IMR-90 (cell line): ENCODE results near the gene CCDC146. TPM values are rescaled to one million over a fixed set of nuclear protein-coding genes. Genes with fewer than 3 reads are reported as not detected.

Source experiments
- ATAC-seq: fragments of 200-7000 bp; cut with Tn5 transposase; 2 replicates; pipeline ENCODE4 v1.9.1; 2020; ENCODE audit warnings: low read depth, mild to moderate bottlenecking, moderate library complexity
- BruUV-seq: library from RNA; stranded (reverse); fragments of 400-500 nt; replicated peaks from 2 replicates; lab custom pipeline; 2021; lab: Mats Ljungman, UMichigan
- CTCF ChIA-PET: fragments of 300-600 bp; formaldehyde crosslinking; extraction: SDS; loops from one replicate; lab custom pipeline; 2021; ENCODE audit warnings: antibody characterized with exemption; lab: Yijun Ruan, JAX
- POLR2A ChIA-PET: fragments of 300-600 bp; sonication (Branson Sonifier 250); formaldehyde crosslinking; loops from one replicate; lab custom pipeline; 2022; ENCODE audit warnings: antibody characterized with exemption; ENCODE audit not compliant: unreplicated experiment; lab: Charles Lee
- DNase-seq: peaks from one replicate; pipeline ENCODE4 v3.0.0; 2013
- H2AFZ ChIP-seq: replicated peaks from 2 replicates; pipeline ENCODE3; 2013; ENCODE audit warnings: low read length, mild to moderate bottlenecking; ENCODE audit not compliant: poor library complexity
- H2AK5ac ChIP-seq: 2 replicates; pipeline ENCODE4 v1.6.1; 2013; ENCODE audit warnings: low read depth, low read length, inconsistent platforms
- H2AK9ac ChIP-seq: replicated peaks from 2 replicates; pipeline ENCODE3; 2013; ENCODE audit warnings: mild to moderate bottlenecking, low read depth, low read length, moderate library complexity; ENCODE audit not compliant: poor library complexity
- H2BK120ac ChIP-seq: 2 replicates; pipeline ENCODE4 v1.6.1; 2013; ENCODE audit warnings: low read depth, low read length, inconsistent platforms
- H2BK15ac ChIP-seq: 3 replicates; pipeline ENCODE4 v1.6.1; 2013; ENCODE audit warnings: low read depth, low read length, inconsistent platforms
- H2BK20ac ChIP-seq: 2 replicates; pipeline ENCODE4 v1.6.1; 2013; ENCODE audit warnings: low read depth, mild to moderate bottlenecking, inconsistent platforms, low read length, moderate library complexity
- H2BK5ac ChIP-seq: 2 replicates; pipeline ENCODE4 v1.6.1; 2013; ENCODE audit warnings: mild to moderate bottlenecking, low read depth, low read length, inconsistent platforms; ENCODE audit not compliant: poor library complexity, severe bottlenecking
- H3K14ac ChIP-seq: replicated peaks from 2 replicates; pipeline ENCODE4 v1.6.1; 2013; ENCODE audit warnings: low read depth, low read length, inconsistent platforms
- H3K18ac ChIP-seq: 2 replicates; pipeline ENCODE4 v1.6.1; 2013; ENCODE audit warnings: low read depth, low read length, control low read depth
- H3K23ac ChIP-seq: 2 replicates; pipeline ENCODE4 v1.6.1; 2013; ENCODE audit warnings: low read depth, low read length, inconsistent platforms
- H3K27ac ChIP-seq: 2 replicates; pipeline ENCODE4 v1.5.1; 2013; ENCODE audit warnings: mild to moderate bottlenecking, control low read depth, low read length; ENCODE audit not compliant: insufficient read depth
- H3K27me3 ChIP-seq: 2 replicates; pipeline ENCODE4 v1.6.1; 2013; ENCODE audit warnings: low read length; ENCODE audit not compliant: control insufficient read depth, insufficient read depth
- H3K36me3 ChIP-seq: 2 replicates; pipeline ENCODE4 v1.6.1; 2013; ENCODE audit warnings: low read length, mixed read lengths; ENCODE audit not compliant: control insufficient read depth, insufficient read depth
- H3K4ac ChIP-seq: 2 replicates; pipeline ENCODE4 v1.6.1; 2013; ENCODE audit warnings: low read depth, low read length, inconsistent platforms
- H3K4me1 ChIP-seq: 2 replicates; pipeline ENCODE4 v1.6.1; 2013; ENCODE audit warnings: low read length, mixed read lengths; ENCODE audit not compliant: control insufficient read depth, insufficient read depth
- H3K4me2 ChIP-seq: 2 replicates; pipeline ENCODE4 v1.6.1; 2013; ENCODE audit warnings: low read depth, mild to moderate bottlenecking, control low read depth, low read length, moderate library complexity
- H3K4me3 ChIP-seq: 2 replicates; pipeline ENCODE4 v1.5.1; 2013; ENCODE audit warnings: low read depth, mild to moderate bottlenecking, control low read depth, low read length, moderate library complexity; ENCODE audit not compliant: insufficient read depth
- H3K56ac ChIP-seq: 2 replicates; pipeline ENCODE4 v1.6.1; 2013; ENCODE audit warnings: low read length, inconsistent platforms; ENCODE audit not compliant: insufficient read depth; ENCODE audit errors: extremely low read depth
- H3K79me1 ChIP-seq, 2 experiments: 2 replicates each; pipeline ENCODE4 v1.6.1; 2013; ENCODE audit warnings: low read length in 2 of 2, inconsistent platforms in 1 of 2, low read depth in 1 of 2
- H3K9ac ChIP-seq: 2 replicates; pipeline ENCODE4 v1.6.1; 2013; ENCODE audit warnings: low read depth, low read length, control low read depth
- H3K9me1 ChIP-seq: 2 replicates; pipeline ENCODE4 v1.6.1; 2013; ENCODE audit warnings: low read length, inconsistent platforms; ENCODE audit not compliant: insufficient read depth
- H3K9me3 ChIP-seq: 2 replicates; pipeline ENCODE4 v1.6.1; 2013; ENCODE audit warnings: low read length; ENCODE audit not compliant: control insufficient read depth, insufficient read depth
- H4K20me1 ChIP-seq: 2 replicates; pipeline ENCODE4 v1.6.1; 2013; ENCODE audit warnings: low read length, inconsistent platforms; ENCODE audit not compliant: insufficient read depth
- H4K5ac ChIP-seq: 2 replicates; pipeline ENCODE4 v1.6.1; 2013; ENCODE audit warnings: mild to moderate bottlenecking, low read depth, low read length, control low read depth
- H4K8ac ChIP-seq, 2 experiments: 2 replicates each; pipeline ENCODE4 v1.6.1; 2013; ENCODE audit warnings: low read depth in 2 of 2, low read length in 2 of 2, control low read depth in 1 of 2, inconsistent platforms in 1 of 2
- H4K91ac ChIP-seq: 2 replicates; pipeline ENCODE4 v1.6.1; 2013; ENCODE audit warnings: low read depth, low read length, inconsistent platforms; ENCODE audit not compliant: insufficient read depth
- BHLHE40 ChIP-seq: fragments of 150-350 bp; IDR thresholded peaks from 2 replicates; pipeline ENCODE4 v1.6.1; 2016; ENCODE audit warnings: mild to moderate bottlenecking, low read depth, low read length
- CEBPB ChIP-seq: IDR thresholded peaks from 2 replicates; pipeline ENCODE4 v1.6.1; 2012; ENCODE audit warnings: low read depth, low read length, improper control_type of control experiment
- CHD1 ChIP-seq: IDR thresholded peaks from 2 replicates; pipeline ENCODE4 v1.6.1; 2012; ENCODE audit warnings: low read depth, low read length, improper control_type of control experiment
- CTCF ChIP-seq: conservative IDR thresholded peaks from 2 replicates; pipeline ENCODE4 v1.5.1; 2012; ENCODE audit warnings: mild to moderate bottlenecking, low read depth, low read length, improper control_type of control experiment
- ELK1 ChIP-seq: fragments of 150-350 bp; IDR thresholded peaks from 2 replicates; pipeline ENCODE4 v1.6.1; 2016; ENCODE audit warnings: low read depth, mild to moderate bottlenecking, low read length, moderate library complexity, borderline replicate concordance
- FOS ChIP-seq: fragments of 150-350 bp; IDR thresholded peaks from 2 replicates; pipeline ENCODE4 v1.6.1; 2016; ENCODE audit warnings: low read depth, low read length
- MAFK ChIP-seq: IDR thresholded peaks from 2 replicates; pipeline ENCODE4 v1.6.1; 2012; ENCODE audit warnings: low read depth, low read length, improper control_type of control experiment
- MAZ ChIP-seq: IDR thresholded peaks from 2 replicates; pipeline ENCODE4 v1.6.1; 2012; ENCODE audit warnings: low read depth, mild to moderate bottlenecking, low read length, improper control_type of control experiment, moderate library complexity, borderline replicate concordance
- MXI1 ChIP-seq: IDR thresholded peaks from 2 replicates; pipeline ENCODE4 v1.6.1; 2012; ENCODE audit warnings: low read depth, mild to moderate bottlenecking, low read length, moderate library complexity, borderline replicate concordance
- NFE2L2 ChIP-seq: fragments of 150-350 bp; IDR thresholded peaks from 2 replicates; pipeline ENCODE4 v1.6.1; 2016; ENCODE audit warnings: low read depth, mild to moderate bottlenecking, low read length
- POLR2A ChIP-seq: IDR thresholded peaks from 2 replicates; pipeline ENCODE4 v1.6.1; 2012; ENCODE audit warnings: mild to moderate bottlenecking, low read depth, low read length
- RAD21 ChIP-seq: IDR thresholded peaks from 2 replicates; pipeline ENCODE4 v1.6.1; 2012; ENCODE audit warnings: low read length, improper control_type of control experiment
- RCOR1 ChIP-seq: IDR thresholded peaks from 2 replicates; pipeline ENCODE4 v1.6.1; 2012; ENCODE audit warnings: mild to moderate bottlenecking, low read length, improper control_type of control experiment; ENCODE audit not compliant: insufficient replicate concordance
- RFX5 ChIP-seq: IDR thresholded peaks from 2 replicates; pipeline ENCODE4 v1.8.0; 2012; ENCODE audit warnings: low read depth, mild to moderate bottlenecking, low read length, moderate library complexity
- SMC3 ChIP-seq: fragments of 150-350 bp; IDR thresholded peaks from 2 replicates; pipeline ENCODE4 v1.6.1; 2016; ENCODE audit warnings: low read depth, mild to moderate bottlenecking, antibody characterized with exemption, low read length, moderate library complexity
- USF2 ChIP-seq: fragments of 150-350 bp; IDR thresholded peaks from 2 replicates; pipeline ENCODE4 v1.6.1; 2017; ENCODE audit warnings: mild to moderate bottlenecking, antibody characterized with exemption, low read length, low read depth
- WGBS, 2 experiments: methylation state at CpG; one replicate each; pipeline versions ENCODE4 v1.1.5 to v1.1.7; 2013; ENCODE audit warnings: missing lambda C conversion rate in 2 of 2; ENCODE audit not compliant: insufficient read length in 1 of 2; ENCODE audit errors: extremely low coverage in 2 of 2; 5-methylcytosine and 5-hydroxymethylcytosine counted together
- dilution Hi-C: fragments of 300-500 bp; cut with HindIII; formaldehyde crosslinking; loops from one replicate; pipeline ENCODE4 v1.14.3; 2018; ENCODE audit warnings: low sequenced_read_pairs; ENCODE audit not compliant: unreplicated experiment
- in situ Hi-C: fragments of 300-500 bp; cut with MboI; formaldehyde crosslinking; loops from 3 replicates; pipeline ENCODE4 v1.14.3; 2019; ENCODE audit warnings: low sequenced_read_pairs, inconsistent platforms, mixed read lengths
- intact Hi-C: fragments of 100-400 bp; cut with micrococcal nuclease; formaldehyde crosslinking; loops from 2 replicates; pipeline ENCODE4 v1.10.0; 2022
- polyA plus RNA-seq, 3 experiments: library from polyadenylated mRNA; depleted of rRNA; stranded (reverse); fragments of >200 nt; gene quantifications; 2 replicates each; pipeline ENCODE4 v1.2.3, GENCODE V29; 2012; ENCODE audit warnings: low replicate concordance in 1 of 3
- total RNA-seq: library from RNA; depleted of rRNA; stranded (reverse); fragments of >200 nt; gene quantifications from 2 replicates; pipeline ENCODE4 v1.2.3, GENCODE V29; 2012

CCDC146 gene
- total and polyA plus RNA-seq, 2 of the 4 experiments (the other 2 are of a cell fraction), result 0.54 to 1.7 TPM

GRCh38 chr7:77185866-77186265 lies 63.5 kb downstream of the CCDC146 start:
- dilution Hi-C loops, result no loop called here
- Histone ChIP-seq H3K4ac (no peak overlapping the region), H2BK15ac (no peak overlapping the region), H3K9me3 (no peaks in the 10 kb centered on the region), H3K9me1 (no peaks in the 10 kb centered on the region), H2BK20ac (no peak overlapping the region), H4K91ac (no peak overlapping the region), H3K79me1 (no peaks in the 10 kb centered on the region), H3K4me1 (no peaks in the 10 kb centered on the region; the same call in 1 of the 2 replicates), H4K8ac (no peak overlapping the region), H3K4me3 (no peak overlapping the region), H4K20me1 (no peaks in the 10 kb centered on the region), H3K14ac (no peak overlapping the region), H3K27me3 (no peaks in the 10 kb centered on the region), H4K5ac (no peak overlapping the region), H3K4me2 (no peak overlapping the region), H2AK9ac (no peak overlapping the region), H3K9ac (no peak overlapping the region), H2AK5ac (no peak overlapping the region), H3K18ac (no peak overlapping the region), H3K23ac (no peak overlapping the region), H3K27ac (no peak overlapping the region), H3K36me3 (no peaks in the 10 kb centered on the region), H2BK120ac (no peak overlapping the region), H2BK5ac (no peak overlapping the region), H2AFZ (no peak overlapping the region), H3K56ac (no peak overlapping the region)
- BruUV-seq, result no TSS peak
- ATAC-seq (no peak), DNase-seq (no peak)
- intact Hi-C loops, result no loop called here
- in situ Hi-C loops, result no loop called here
- TF ChIP-seq RFX5, result no peak
- TF ChIP-seq MAZ, result no peak
- TF ChIP-seq CEBPB, result no peak
- no peak for TF ChIP-seq RAD21
- TF ChIP-seq NFE2L2, result no peak
- TF ChIP-seq RCOR1, result no peak
- TF ChIP-seq BHLHE40, result no peak
- no peak for TF ChIP-seq FOS
- no peak for TF ChIP-seq CTCF
- TF ChIP-seq MAFK, result no peak
- TF ChIP-seq MXI1, result no peak
- no peak for TF ChIP-seq USF2
- TF ChIP-seq CHD1, result no peak
- no peak for TF ChIP-seq ELK1
- TF ChIP-seq SMC3, result no peak
- no peak for TF ChIP-seq POLR2A
- ChIA-PET POLR2A (no interaction called here), CTCF (no interaction called here)
- no CpG with 5 or more reads among the region's 2 CpGs for WGBS, 2 experiments
